H1 (cell line): ENCODE results near the gene SH3PXD2A. TPM values are rescaled to one million over a fixed set of nuclear protein-coding genes. Genes with fewer than 3 reads are reported as not detected.

Experiments used
- EZH2 ChIP-seq: fragments of 200-600 bp; sonication (generic); IDR thresholded peaks from 2 replicates; pipeline ENCODE4 v1.7.1; 2012; ENCODE audit warnings: low read depth, mild to moderate bottlenecking, moderate library complexity, low read length, inconsistent platforms; ENCODE audit not compliant: severe bottlenecking
- GTF2F1 ChIP-seq: IDR thresholded peaks from 2 replicates; pipeline ENCODE4 v1.6.1; 2012; ENCODE audit warnings: low read depth, low read length, improper control_type of control experiment, borderline replicate concordance
- HDAC2 ChIP-seq, 2 experiments: fragments of 300-600 bp in 1 of 2; sonication (generic) in 1 of 2; IDR thresholded peaks; 2 replicates each; pipeline ENCODE4 v1.6.1; 2011 to 2012; ENCODE audit warnings: low read depth in 2 of 2, low read length in 2 of 2, mild to moderate bottlenecking in 2 of 2, moderate library complexity in 2 of 2, borderline replicate concordance in 1 of 2, inconsistent platforms in 1 of 2
- PHF8 ChIP-seq: fragments of 200-600 bp; sonication (generic); conservative IDR thresholded peaks from 2 replicates; pipeline ENCODE4 v1.7.1; 2012; ENCODE audit warnings: low read depth, mild to moderate bottlenecking, inconsistent platforms, low read length, moderate library complexity
- SP4 ChIP-seq: IDR thresholded peaks from 2 replicates; pipeline ENCODE4 v1.6.1; 2012; ENCODE audit warnings: low read length, inconsistent platforms
- ZNF274 ChIP-seq: IDR thresholded peaks from 2 replicates; pipeline ENCODE4 v1.7.0; 2012; ENCODE audit warnings: low read length, borderline replicate concordance; ENCODE audit errors: extremely low read depth
- polyA plus RNA-seq, 7 experiments: library from polyadenylated mRNA; depleted of rRNA in 3 of 7; stranded (reverse) in 5 of 7; unstranded in 2 of 7; fragments of >200 nt in 5 of 7; fragments of 200-250 nt in 2 of 7; gene quantifications; 1 replicate in 5 of 7; 2 replicates in 1 of 7; 4 replicates in 1 of 7; pipeline versions ENCODE4 v1.2.1 to v1.2.3, GENCODE V29; 2011 to 2013; ENCODE audit warnings: missing spikeins in 2 of 7, mixed read lengths in 2 of 7
- total RNA-seq: library from RNA; stranded (reverse); fragmentation: NEBNext Ultra II Directional; extraction: Animal tissue kit (Norgen Biotek cat#: 25700); gene quantifications from 2 replicates; pipeline ENCODE4 v1.2.1, GENCODE V29; 2021
- TF ChIP-seq, protein P1 (sequence below): fragments of 300-600 bp; sonication (generic); IDR thresholded peaks from 2 replicates; pipeline ENCODE4 v1.7.1; 2012; ENCODE audit warnings: low read length, moderate library complexity, mild to moderate bottlenecking, inconsistent platforms; ENCODE audit not compliant: insufficient replicate concordance
- TF ChIP-seq, protein P2 (sequence below): IDR thresholded peaks from 2 replicates; pipeline ENCODE4 v1.6.1; 2012; ENCODE audit warnings: low read length, inconsistent platforms

SH3PXD2A gene
- total and polyA plus RNA-seq, 2 of the 8 experiments (the other 6 are each of a cell fraction or from before 2014, with no cell fraction given): 5.4 to 16.3 TPM

DNA sequence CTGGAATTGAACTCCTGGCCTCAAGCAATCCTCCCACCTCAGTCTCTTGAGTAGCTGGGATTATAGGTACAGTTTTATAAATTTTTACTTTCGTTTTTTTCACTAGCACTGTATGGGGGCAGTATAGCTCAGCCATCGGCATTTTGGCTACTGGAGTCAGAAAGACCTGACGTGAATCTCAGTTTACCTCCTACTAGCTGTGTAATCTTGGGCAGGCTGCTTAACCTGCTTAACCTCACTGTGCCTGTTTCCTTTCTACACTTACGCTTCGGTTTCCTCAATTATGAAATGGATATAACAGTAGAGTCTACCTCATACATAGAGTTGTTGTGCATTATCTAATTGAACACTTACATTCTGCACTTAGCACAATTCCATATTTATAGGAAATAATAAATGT is 45.9 kb upstream of the SH3PXD2A start (continued):
- TF ChIP-seq, protein P1, sequence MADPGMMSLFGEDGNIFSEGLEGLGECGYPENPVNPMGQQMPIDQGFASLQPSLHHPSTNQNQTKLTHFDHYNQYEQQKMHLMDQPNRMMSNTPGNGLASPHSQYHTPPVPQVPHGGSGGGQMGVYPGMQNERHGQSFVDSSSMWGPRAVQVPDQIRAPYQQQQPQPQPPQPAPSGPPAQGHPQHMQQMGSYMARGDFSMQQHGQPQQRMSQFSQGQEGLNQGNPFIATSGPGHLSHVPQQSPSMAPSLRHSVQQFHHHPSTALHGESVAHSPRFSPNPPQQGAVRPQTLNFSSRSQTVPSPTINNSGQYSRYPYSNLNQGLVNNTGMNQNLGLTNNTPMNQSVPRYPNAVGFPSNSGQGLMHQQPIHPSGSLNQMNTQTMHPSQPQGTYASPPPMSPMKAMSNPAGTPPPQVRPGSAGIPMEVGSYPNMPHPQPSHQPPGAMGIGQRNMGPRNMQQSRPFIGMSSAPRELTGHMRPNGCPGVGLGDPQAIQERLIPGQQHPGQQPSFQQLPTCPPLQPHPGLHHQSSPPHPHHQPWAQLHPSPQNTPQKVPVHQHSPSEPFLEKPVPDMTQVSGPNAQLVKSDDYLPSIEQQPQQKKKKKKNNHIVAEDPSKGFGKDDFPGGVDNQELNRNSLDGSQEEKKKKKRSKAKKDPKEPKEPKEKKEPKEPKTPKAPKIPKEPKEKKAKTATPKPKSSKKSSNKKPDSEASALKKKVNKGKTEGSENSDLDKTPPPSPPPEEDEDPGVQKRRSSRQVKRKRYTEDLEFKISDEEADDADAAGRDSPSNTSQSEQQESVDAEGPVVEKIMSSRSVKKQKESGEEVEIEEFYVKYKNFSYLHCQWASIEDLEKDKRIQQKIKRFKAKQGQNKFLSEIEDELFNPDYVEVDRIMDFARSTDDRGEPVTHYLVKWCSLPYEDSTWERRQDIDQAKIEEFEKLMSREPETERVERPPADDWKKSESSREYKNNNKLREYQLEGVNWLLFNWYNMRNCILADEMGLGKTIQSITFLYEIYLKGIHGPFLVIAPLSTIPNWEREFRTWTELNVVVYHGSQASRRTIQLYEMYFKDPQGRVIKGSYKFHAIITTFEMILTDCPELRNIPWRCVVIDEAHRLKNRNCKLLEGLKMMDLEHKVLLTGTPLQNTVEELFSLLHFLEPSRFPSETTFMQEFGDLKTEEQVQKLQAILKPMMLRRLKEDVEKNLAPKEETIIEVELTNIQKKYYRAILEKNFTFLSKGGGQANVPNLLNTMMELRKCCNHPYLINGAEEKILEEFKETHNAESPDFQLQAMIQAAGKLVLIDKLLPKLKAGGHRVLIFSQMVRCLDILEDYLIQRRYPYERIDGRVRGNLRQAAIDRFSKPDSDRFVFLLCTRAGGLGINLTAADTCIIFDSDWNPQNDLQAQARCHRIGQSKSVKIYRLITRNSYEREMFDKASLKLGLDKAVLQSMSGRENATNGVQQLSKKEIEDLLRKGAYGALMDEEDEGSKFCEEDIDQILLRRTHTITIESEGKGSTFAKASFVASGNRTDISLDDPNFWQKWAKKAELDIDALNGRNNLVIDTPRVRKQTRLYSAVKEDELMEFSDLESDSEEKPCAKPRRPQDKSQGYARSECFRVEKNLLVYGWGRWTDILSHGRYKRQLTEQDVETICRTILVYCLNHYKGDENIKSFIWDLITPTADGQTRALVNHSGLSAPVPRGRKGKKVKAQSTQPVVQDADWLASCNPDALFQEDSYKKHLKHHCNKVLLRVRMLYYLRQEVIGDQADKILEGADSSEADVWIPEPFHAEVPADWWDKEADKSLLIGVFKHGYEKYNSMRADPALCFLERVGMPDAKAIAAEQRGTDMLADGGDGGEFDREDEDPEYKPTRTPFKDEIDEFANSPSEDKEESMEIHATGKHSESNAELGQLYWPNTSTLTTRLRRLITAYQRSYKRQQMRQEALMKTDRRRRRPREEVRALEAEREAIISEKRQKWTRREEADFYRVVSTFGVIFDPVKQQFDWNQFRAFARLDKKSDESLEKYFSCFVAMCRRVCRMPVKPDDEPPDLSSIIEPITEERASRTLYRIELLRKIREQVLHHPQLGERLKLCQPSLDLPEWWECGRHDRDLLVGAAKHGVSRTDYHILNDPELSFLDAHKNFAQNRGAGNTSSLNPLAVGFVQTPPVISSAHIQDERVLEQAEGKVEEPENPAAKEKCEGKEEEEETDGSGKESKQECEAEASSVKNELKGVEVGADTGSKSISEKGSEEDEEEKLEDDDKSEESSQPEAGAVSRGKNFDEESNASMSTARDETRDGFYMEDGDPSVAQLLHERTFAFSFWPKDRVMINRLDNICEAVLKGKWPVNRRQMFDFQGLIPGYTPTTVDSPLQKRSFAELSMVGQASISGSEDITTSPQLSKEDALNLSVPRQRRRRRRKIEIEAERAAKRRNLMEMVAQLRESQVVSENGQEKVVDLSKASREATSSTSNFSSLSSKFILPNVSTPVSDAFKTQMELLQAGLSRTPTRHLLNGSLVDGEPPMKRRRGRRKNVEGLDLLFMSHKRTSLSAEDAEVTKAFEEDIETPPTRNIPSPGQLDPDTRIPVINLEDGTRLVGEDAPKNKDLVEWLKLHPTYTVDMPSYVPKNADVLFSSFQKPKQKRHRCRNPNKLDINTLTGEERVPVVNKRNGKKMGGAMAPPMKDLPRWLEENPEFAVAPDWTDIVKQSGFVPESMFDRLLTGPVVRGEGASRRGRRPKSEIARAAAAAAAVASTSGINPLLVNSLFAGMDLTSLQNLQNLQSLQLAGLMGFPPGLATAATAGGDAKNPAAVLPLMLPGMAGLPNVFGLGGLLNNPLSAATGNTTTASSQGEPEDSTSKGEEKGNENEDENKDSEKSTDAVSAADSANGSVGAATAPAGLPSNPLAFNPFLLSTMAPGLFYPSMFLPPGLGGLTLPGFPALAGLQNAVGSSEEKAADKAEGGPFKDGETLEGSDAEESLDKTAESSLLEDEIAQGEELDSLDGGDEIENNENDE: no peak
- TF ChIP-seq, protein P2, sequence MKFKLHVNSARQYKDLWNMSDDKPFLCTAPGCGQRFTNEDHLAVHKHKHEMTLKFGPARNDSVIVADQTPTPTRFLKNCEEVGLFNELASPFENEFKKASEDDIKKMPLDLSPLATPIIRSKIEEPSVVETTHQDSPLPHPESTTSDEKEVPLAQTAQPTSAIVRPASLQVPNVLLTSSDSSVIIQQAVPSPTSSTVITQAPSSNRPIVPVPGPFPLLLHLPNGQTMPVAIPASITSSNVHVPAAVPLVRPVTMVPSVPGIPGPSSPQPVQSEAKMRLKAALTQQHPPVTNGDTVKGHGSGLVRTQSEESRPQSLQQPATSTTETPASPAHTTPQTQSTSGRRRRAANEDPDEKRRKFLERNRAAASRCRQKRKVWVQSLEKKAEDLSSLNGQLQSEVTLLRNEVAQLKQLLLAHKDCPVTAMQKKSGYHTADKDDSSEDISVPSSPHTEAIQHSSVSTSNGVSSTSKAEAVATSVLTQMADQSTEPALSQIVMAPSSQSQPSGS: no peak
- TF ChIP-seq HDAC2 (IDR thresholded peaks at IDR 0.05; ENCODE audit: borderline replicate concordance in 1 of 2, low read depth in 2 of 2, low read length in 2 of 2): no peak
- no peak for TF ChIP-seq EZH2
- no peak for TF ChIP-seq SP4
- no peak for TF ChIP-seq PHF8
- TF ChIP-seq GTF2F1: no peak
- TF ChIP-seq ZNF274: no peak
